GM23338 (cell line): ENCODE measurements around the gene DRGX. TPM values are rescaled to one million over a fixed set of nuclear protein-coding genes. Genes with fewer than 3 reads are reported as not detected.

Experiments used
- ATAC-seq: fragments of 200-7000 bp; cut with Tn5 transposase; 3 replicates; pipeline ENCODE4 v1.9.1; 2020
- DNase-seq: peaks from one replicate; pipeline ENCODE4 v3.0.0-alpha.2; 2015; ENCODE audit warnings: low spot score
- H2AFZ ChIP-seq: fragments of 200-600 bp; sonication (generic); 2 replicates; pipeline ENCODE4 v1.8.0; 2016; ENCODE audit warnings: antibody characterized with exemption, mild to moderate bottlenecking, moderate library complexity
- H3F3A ChIP-seq: fragments of 200-600 bp; sonication (generic); replicated peaks from 2 replicates; pipeline ENCODE4 v1.8.0; 2017; ENCODE audit warnings: antibody characterized with exemption, mixed run types, low read depth
- H3K27ac ChIP-seq: fragments of 200-600 bp; sonication (generic); 2 replicates; pipeline ENCODE4 v1.6.1; 2016; ENCODE audit warnings: low read depth
- H3K27me3 ChIP-seq: fragments of 200-600 bp; sonication (generic); 2 replicates; pipeline ENCODE4 v1.8.0; 2016; ENCODE audit warnings: mild to moderate bottlenecking, mixed run types, moderate library complexity; ENCODE audit not compliant: insufficient read depth
- H3K36me3 ChIP-seq: fragments of 200-600 bp; sonication (generic); 2 replicates; pipeline ENCODE4 v1.8.0; 2016; ENCODE audit warnings: mild to moderate bottlenecking; ENCODE audit not compliant: insufficient read depth
- H3K4me1 ChIP-seq: fragments of 200-600 bp; sonication (generic); 2 replicates; pipeline ENCODE4 v1.8.0; 2016; ENCODE audit warnings: mild to moderate bottlenecking, moderate library complexity; ENCODE audit not compliant: insufficient read depth
- H3K4me2 ChIP-seq: fragments of 200-600 bp; sonication (generic); 2 replicates; pipeline ENCODE4 v1.7.1; 2017; ENCODE audit warnings: mixed run types
- H3K4me3 ChIP-seq: fragments of 200-600 bp; sonication (generic); 2 replicates; pipeline ENCODE4 v1.6.1; 2016; ENCODE audit warnings: mixed run types
- H3K79me2 ChIP-seq: fragments of 200-600 bp; sonication (generic); replicated peaks from 2 replicates; pipeline ENCODE4 v1.8.0; 2017; ENCODE audit warnings: mild to moderate bottlenecking; ENCODE audit not compliant: insufficient read depth
- H3K9me2 ChIP-seq: fragments of 200-600 bp; sonication (generic); 2 replicates; pipeline ENCODE4 v1.8.0; 2017; ENCODE audit not compliant: insufficient read depth
- H4K20me1 ChIP-seq: fragments of 200-600 bp; sonication (generic); replicated peaks from 2 replicates; pipeline ENCODE4 v1.8.0; 2017; ENCODE audit warnings: mild to moderate bottlenecking; ENCODE audit not compliant: insufficient read depth
- H3K27ac Mint-ChIP-seq: 2 replicates; pipeline ENCODE4 v1.8.0; 2020; ENCODE audit warnings: inconsistent platforms, mild to moderate bottlenecking, moderate library complexity, mixed read lengths
- H3K27me3 Mint-ChIP-seq: 3 replicates; pipeline ENCODE4 v1.8.0; 2022; ENCODE audit warnings: low read depth, mild to moderate bottlenecking, moderate library complexity, mixed read lengths, inconsistent platforms; ENCODE audit not compliant: insufficient read depth, poor library complexity
- H3K36me3 Mint-ChIP-seq: 3 replicates; pipeline ENCODE4 v1.8.0; 2021; ENCODE audit warnings: low read depth, mild to moderate bottlenecking, inconsistent platforms, moderate library complexity, mixed read lengths
- H3K4me1 Mint-ChIP-seq: 3 replicates; pipeline ENCODE4 v1.8.0; 2020; ENCODE audit warnings: mild to moderate bottlenecking, inconsistent platforms, mixed read lengths
- H3K4me3 Mint-ChIP-seq: 3 replicates; pipeline ENCODE4 v1.8.0; 2021; ENCODE audit warnings: moderate library complexity, mild to moderate bottlenecking, inconsistent platforms, mixed read lengths
- H3K9me3 Mint-ChIP-seq: 3 replicates; pipeline ENCODE4 v1.8.0; 2020; ENCODE audit warnings: moderate library complexity, mild to moderate bottlenecking, inconsistent platforms, mixed read lengths
- EZH2phosphoT487 ChIP-seq: fragments of 200-600 bp; sonication (generic); IDR thresholded peaks from one replicate; pipeline ENCODE4 v1.8.1; 2018; ENCODE audit warnings: antibody characterized with exemption; ENCODE audit not compliant: unreplicated experiment
- JUNB ChIP-seq: IDR thresholded peaks from one replicate; pipeline ENCODE4 v1.6.1; 2016; ENCODE audit warnings: antibody characterized with exemption; ENCODE audit not compliant: unreplicated experiment
- ZNF331 ChIP-seq: fragments of 250-450 bp; sonication (Bioruptor Pico); IDR thresholded peaks from 2 replicates; pipeline ENCODE4 v1.5.0; 2020; ENCODE audit warnings: low read depth, mild to moderate bottlenecking, moderate library complexity
- polyA plus RNA-seq: library from polyadenylated mRNA; unstranded; fragments of >200 nt; fragmentation: Nextera tagmentation; extraction: Ambion mirVana; gene quantifications from 2 replicates; pipeline ENCODE4 v1.2.1, GENCODE V29; 2016
- total RNA-seq: library from RNA; depleted of rRNA; stranded (reverse); fragments of >200 nt; shearing (Covaris generic); gene quantifications from 2 replicates; pipeline ENCODE4 v1.2.3, GENCODE V29; 2014
- TF ChIP-seq, protein P1 (sequence below): fragments of 250-450 bp; sonication (Bioruptor Pico); IDR thresholded peaks from 2 replicates; pipeline ENCODE4 v1.5.0; 2020; ENCODE audit warnings: mild to moderate bottlenecking, moderate library complexity

Gene DRGX
- total and polyA plus RNA-seq, 2 experiments from 2014 or later: not detected

DNA sequence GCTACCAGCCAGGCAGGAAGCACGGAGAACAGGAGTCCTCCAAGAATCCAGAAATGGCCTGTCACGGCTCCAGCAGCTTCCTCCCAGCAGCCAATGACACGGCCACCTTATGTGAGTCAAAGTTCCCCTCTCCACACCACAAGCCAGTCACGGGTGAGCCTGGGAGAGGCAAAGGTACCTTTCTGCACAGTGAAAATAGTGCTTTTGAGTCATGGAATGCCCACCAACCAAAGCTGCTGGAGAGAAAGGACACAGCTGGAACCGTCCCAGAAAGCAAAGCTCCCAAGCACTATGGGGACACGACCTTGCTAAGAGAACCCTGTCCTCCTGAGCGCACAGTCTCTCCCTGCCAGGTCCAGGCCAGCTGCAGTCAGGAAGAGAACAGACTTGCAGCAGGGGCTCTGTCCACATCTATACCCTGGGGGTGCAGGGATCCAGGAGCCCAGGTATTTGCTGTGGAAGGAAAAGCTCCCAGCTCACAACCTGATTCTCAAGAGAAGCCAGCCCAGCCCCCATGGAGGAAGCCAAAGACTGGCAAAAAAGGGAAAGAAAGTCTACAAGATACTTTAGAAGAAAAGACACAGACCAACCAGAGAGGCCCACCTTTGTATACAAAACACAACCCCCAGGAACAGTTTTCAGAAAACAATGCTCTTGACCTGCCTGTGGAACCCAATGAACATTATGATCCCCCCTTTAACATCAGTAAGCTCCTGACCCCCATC, 72.6 kb downstream of the DRGX start:
- H3K27me3 ChIP-seq: no peaks in the 10 kb centered on the region
- DNase-seq (no peak), ATAC-seq (no peak)
- Mint-ChIP-seq H3K27me3 (peaks cover 7% of the 10 kb centered on the region), H3K27ac (no peak overlapping the region; the same call in 1 of the 2 replicates), H3K9me3 (no peaks in the 10 kb centered on the region), H3K4me1 (peaks cover 7% of the 10 kb centered on the region), H3K36me3 (no peaks in the 10 kb centered on the region), H3K4me3 (no peak overlapping the region)
- TF ChIP-seq JUNB: no peak
- no peak for TF ChIP-seq EZH2phosphoT487
- no peak for TF ChIP-seq ZNF331 (CRISPR knock-in tag)
- TF ChIP-seq, protein P1, sequence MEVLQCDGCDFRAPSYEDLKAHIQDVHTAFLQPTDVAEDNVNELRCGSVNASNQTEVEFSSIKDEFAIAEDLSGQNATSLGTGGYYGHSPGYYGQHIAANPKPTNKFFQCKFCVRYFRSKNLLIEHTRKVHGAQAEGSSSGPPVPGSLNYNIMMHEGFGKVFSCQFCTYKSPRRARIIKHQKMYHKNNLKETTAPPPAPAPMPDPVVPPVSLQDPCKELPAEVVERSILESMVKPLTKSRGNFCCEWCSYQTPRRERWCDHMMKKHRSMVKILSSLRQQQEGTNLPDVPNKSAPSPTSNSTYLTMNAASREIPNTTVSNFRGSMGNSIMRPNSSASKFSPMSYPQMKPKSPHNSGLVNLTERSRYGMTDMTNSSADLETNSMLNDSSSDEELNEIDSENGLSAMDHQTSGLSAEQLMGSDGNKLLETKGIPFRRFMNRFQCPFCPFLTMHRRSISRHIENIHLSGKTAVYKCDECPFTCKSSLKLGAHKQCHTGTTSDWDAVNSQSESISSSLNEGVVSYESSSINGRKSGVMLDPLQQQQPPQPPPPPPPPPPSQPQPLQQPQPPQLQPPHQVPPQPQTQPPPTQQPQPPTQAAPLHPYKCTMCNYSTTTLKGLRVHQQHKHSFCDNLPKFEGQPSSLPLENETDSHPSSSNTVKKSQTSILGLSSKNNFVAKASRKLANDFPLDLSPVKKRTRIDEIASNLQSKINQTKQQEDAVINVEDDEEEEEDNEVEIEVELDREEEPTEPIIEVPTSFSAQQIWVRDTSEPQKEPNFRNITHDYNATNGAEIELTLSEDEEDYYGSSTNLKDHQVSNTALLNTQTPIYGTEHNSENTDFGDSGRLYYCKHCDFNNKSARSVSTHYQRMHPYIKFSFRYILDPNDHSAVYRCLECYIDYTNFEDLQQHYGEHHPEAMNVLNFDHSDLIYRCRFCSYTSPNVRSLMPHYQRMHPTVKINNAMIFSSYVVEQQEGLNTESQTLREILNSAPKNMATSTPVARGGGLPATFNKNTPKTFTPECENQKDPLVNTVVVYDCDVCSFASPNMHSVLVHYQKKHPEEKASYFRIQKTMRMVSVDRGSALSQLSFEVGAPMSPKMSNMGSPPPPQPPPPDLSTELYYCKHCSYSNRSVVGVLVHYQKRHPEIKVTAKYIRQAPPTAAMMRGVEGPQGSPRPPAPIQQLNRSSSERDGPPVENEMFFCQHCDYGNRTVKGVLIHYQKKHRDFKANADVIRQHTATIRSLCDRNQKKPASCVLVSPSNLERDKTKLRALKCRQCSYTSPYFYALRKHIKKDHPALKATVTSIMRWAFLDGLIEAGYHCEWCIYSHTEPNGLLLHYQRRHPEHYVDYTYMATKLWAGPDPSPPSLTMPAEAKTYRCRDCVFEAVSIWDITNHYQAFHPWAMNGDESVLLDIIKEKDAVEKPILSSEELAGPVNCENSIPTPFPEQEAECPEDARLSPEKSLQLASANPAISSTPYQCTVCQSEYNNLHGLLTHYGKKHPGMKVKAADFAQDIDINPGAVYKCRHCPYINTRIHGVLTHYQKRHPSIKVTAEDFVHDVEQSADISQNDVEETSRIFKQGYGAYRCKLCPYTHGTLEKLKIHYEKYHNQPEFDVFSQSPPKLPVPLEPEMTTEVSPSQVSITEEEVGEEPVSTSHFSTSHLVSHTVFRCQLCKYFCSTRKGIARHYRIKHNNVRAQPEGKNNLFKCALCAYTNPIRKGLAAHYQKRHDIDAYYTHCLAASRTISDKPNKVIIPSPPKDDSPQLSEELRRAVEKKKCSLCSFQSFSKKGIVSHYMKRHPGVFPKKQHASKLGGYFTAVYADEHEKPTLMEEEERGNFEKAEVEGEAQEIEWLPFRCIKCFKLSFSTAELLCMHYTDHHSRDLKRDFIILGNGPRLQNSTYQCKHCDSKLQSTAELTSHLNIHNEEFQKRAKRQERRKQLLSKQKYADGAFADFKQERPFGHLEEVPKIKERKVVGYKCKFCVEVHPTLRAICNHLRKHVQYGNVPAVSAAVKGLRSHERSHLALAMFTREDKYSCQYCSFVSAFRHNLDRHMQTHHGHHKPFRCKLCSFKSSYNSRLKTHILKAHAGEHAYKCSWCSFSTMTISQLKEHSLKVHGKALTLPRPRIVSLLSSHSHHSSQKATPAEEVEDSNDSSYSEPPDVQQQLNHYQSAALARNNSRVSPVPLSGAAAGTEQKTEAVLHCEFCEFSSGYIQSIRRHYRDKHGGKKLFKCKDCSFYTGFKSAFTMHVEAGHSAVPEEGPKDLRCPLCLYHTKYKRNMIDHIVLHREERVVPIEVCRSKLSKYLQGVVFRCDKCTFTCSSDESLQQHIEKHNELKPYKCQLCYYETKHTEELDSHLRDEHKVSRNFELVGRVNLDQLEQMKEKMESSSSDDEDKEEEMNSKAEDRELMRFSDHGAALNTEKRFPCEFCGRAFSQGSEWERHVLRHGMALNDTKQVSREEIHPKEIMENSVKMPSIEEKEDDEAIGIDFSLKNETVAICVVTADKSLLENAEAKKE (CRISPR knock-in tag): no peak
- H3K9me2 ChIP-seq: no peaks in the 10 kb centered on the region
- no peak overlapping the region for H3K4me3 ChIP-seq
- no peaks in the 10 kb centered on the region for H3K36me3 ChIP-seq
- H3F3A ChIP-seq: no peaks in the 10 kb centered on the region
- H4K20me1 ChIP-seq: no peaks in the 10 kb centered on the region
- no peaks in the 10 kb centered on the region for H3K4me1 ChIP-seq
- H2AFZ ChIP-seq: no peak overlapping the region; the same call in 1 of the 2 replicates
- no peak overlapping the region for H3K27ac ChIP-seq
- no peaks in the 10 kb centered on the region for H3K79me2 ChIP-seq
- no peak overlapping the region for H3K4me2 ChIP-seq
